SU-DHL-6 (cell line): ENCODE data around the gene DNAL4.

Experiments
- H2AFZ ChIP-seq: fragments of 200-600 bp; sonication (generic); 2 replicates; pipeline ENCODE4 v1.6.1; 2014; ENCODE audit warnings: low read depth, mild to moderate bottlenecking, moderate library complexity, mixed read lengths, antibody characterized with exemption, low read length; ENCODE audit not compliant: severe bottlenecking
- H3F3A ChIP-seq: fragments of 200-600 bp; shearing (Covaris generic); 2 replicates; pipeline ENCODE4 v1.6.0; 2016; ENCODE audit warnings: antibody characterized with exemption, mild to moderate bottlenecking; ENCODE audit not compliant: insufficient read depth
- H3K27ac ChIP-seq: fragments of 200-600 bp; sonication (generic); 2 replicates; pipeline ENCODE4 v1.5.1; 2016; ENCODE audit warnings: low read depth, mild to moderate bottlenecking, low read length, moderate library complexity, mixed read lengths
- H3K27me3 ChIP-seq: fragments of 200-600 bp; sonication (generic), shearing (Covaris generic); 2 replicates; pipeline ENCODE4 v1.6.0; 2014; ENCODE audit warnings: mild to moderate bottlenecking, low read length
- H3K36me3 ChIP-seq: fragments of 200-600 bp; sonication (generic); 2 replicates; pipeline ENCODE4 v1.6.1; 2014; ENCODE audit warnings: mild to moderate bottlenecking, low read length, mixed read lengths
- H3K4me2 ChIP-seq: fragments of 300-600, 200-600 bp; shearing (Covaris generic), sonication (generic); 2 replicates; pipeline ENCODE4 v1.6.0; 2014; ENCODE audit warnings: low read length, low read depth, mild to moderate bottlenecking; ENCODE audit not compliant: poor library complexity, severe bottlenecking
- H3K4me3 ChIP-seq: fragments of 200-600 bp; sonication (generic); 2 replicates; pipeline ENCODE4 v1.5.1; 2014; ENCODE audit warnings: antibody characterized with exemption, low read length, mild to moderate bottlenecking, mixed read lengths; ENCODE audit not compliant: insufficient read depth, poor library complexity, severe bottlenecking
- H3K79me2 ChIP-seq: fragments of 200-600 bp; sonication (generic); 2 replicates; pipeline ENCODE4 v1.6.1; 2014; ENCODE audit warnings: mild to moderate bottlenecking, low read length, moderate library complexity; ENCODE audit not compliant: insufficient read depth
- H3K9ac ChIP-seq: fragments of 200-600 bp; sonication (generic); 2 replicates; pipeline ENCODE4 v1.7.0; 2014; ENCODE audit warnings: mild to moderate bottlenecking, low read length
- H3K9me2 ChIP-seq: fragments of 200-600 bp; sonication (generic); replicated peaks from 2 replicates; pipeline ENCODE4 v1.6.1; 2014; ENCODE audit warnings: low read length; ENCODE audit not compliant: insufficient read depth
- H3K9me3 ChIP-seq: fragments of 200-600 bp; sonication (generic); 2 replicates; pipeline ENCODE4 v1.6.1; 2014; ENCODE audit warnings: low read length, mixed read lengths; ENCODE audit not compliant: insufficient read depth
- H4K20me1 ChIP-seq: fragments of 200-600 bp; sonication (generic); 2 replicates; pipeline ENCODE4 v1.6.1; 2014; ENCODE audit warnings: low read depth, mild to moderate bottlenecking, antibody characterized with exemption, low read length, moderate library complexity, mixed read lengths
- CTCF ChIP-seq: fragments of 200-600 bp; sonication (generic); IDR thresholded peaks from one replicate; pipeline ENCODE4 v1.5.1; 2017; ENCODE audit warnings: antibody characterized with exemption, mild to moderate bottlenecking, low read length, moderate library complexity; ENCODE audit not compliant: insufficient read depth, poor library complexity, severe bottlenecking
- EZH2phosphoT487 ChIP-seq: fragments of 200-600 bp; sonication (generic), shearing (Covaris generic); conservative IDR thresholded peaks from 2 replicates; pipeline ENCODE4 v1.6.1; 2018; ENCODE audit warnings: mild to moderate bottlenecking, antibody characterized with exemption, low read length, moderate library complexity, mixed read lengths

Gene DNAL4

GRCh38 chr22:38774496-38775166 is 19.3 kb downstream of the DNAL4 start:
- Histone ChIP-seq H3F3A (no peaks in the 10 kb centered on the region), H3K9me3 (no peaks in the 10 kb centered on the region), H3K9ac (no peak overlapping the region), H3K4me2 (no peak overlapping the region), H4K20me1 (no peaks in the 10 kb centered on the region), H3K79me2 (no peaks in the 10 kb centered on the region), H3K36me3 (no peaks in the 10 kb centered on the region), H3K9me2 (no peaks in the 10 kb centered on the region), H3K27ac (no peak overlapping the region), H2AFZ (no peak overlapping the region), H3K4me3 (no peak overlapping the region), H3K27me3 (no peaks in the 10 kb centered on the region)
- TF ChIP-seq EZH2phosphoT487 (no peak), CTCF (no peak)

- Histone ChIP-seq H3K4me2 (no peak overlapping the region), H3K9me2 (no peaks in the 10 kb centered on the region), H3F3A (no peaks in the 10 kb centered on the region)
Measured at GRCh38 chr22:38773363-38773946, 20.5 kb downstream of the DNAL4 start.

GRCh38 chr22:38772623-38772873 is 21.4 kb downstream of the DNAL4 start:
- Histone ChIP-seq H3K4me3 (no peak overlapping the region), H3K9ac (no peak overlapping the region), H3K36me3 (no peaks in the 10 kb centered on the region), H3K9me3 (no peaks in the 10 kb centered on the region), H3F3A (no peaks in the 10 kb centered on the region), H3K4me2 (no peak overlapping the region), H2AFZ (no peak overlapping the region), H3K27ac (no peak overlapping the region), H3K79me2 (no peaks in the 10 kb centered on the region), H4K20me1 (no peaks in the 10 kb centered on the region), H3K27me3 (no peaks in the 10 kb centered on the region), H3K9me2 (no peaks in the 10 kb centered on the region)
- no peak for TF ChIP-seq CTCF
- TF ChIP-seq EZH2phosphoT487, result no peak

More at GRCh38 chr22:38773363-38773946, 20.5 kb downstream of the DNAL4 start:
- Histone ChIP-seq H3K9me3 (no peaks in the 10 kb centered on the region), H3K27me3 (no peaks in the 10 kb centered on the region), H2AFZ (no peak overlapping the region), H3K36me3 (no peaks in the 10 kb centered on the region), H3K79me2 (no peaks in the 10 kb centered on the region), H3K4me3 (no peak overlapping the region), H4K20me1 (no peaks in the 10 kb centered on the region), H3K27ac (no peak overlapping the region), H3K9ac (no peak overlapping the region)
- TF ChIP-seq EZH2phosphoT487 (no peak), CTCF (no peak)
